Activated CD8-positive, alpha-beta memory T cell treated with anti-CD3 and anti-CD28 coated beads, Interleukin-2, amount 50 U/mL, for 24 hours (primary cell): ENCODE measurements around the gene GRIFIN.

Experiments
- DNase-seq: peaks from one replicate; pipeline ENCODE4 v3.0.0-alpha.2; 2020; ENCODE audit errors: extremely low read depth

Gene GRIFIN

DNA sequence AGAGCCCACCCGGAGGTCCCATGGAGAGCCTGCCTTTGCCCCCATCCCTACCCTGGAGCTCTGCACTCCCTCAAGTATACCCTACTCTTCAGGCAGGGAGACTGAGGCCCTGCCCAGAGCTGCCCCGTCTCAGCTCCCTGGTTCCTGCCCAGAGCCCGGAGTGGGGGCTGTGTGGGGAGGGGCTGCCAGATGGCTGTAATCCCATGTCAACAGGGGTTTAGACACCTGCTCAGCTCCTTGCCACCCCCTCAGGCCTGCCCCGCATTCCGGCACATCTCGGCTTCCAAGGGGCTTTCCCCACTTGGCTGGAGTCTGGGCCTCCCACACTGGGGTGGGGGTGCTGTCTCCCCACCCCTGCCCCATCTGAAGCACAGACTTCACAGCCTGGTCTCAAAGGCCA is 22.5 kb upstream of the GRIFIN start:
- no peak for DNase-seq

GRCh38 chr7:2497500-2498336 is 21.5 kb upstream of the GRIFIN start:
- no peak for DNase-seq

DNA sequence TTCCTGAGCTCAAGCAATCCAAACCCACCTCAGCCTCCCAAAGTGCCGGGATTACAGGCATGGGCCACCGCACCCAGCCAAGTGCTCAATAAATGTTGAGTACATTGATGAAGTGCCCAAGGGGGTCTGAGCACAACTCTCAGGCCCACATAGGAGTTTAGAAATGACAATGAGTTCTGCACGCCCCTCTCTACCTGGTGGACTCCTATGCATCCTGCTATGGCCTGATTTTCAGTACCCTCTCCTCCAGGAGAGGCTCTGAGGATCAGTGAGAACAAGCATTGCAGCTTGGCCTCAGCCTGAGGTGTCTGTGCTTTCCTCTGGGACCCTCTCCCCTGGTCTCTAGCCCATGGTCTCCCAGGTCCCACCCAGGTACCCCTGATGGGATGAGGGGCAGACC is 20.9 kb upstream of the GRIFIN start:
- no peak for DNase-seq

- DNase-seq: no peak
Observed at GRCh38 chr7:2496375-2496774, 20.2 kb upstream of the GRIFIN start.

- DNase-seq: no peak
Observed at GRCh38 chr7:2495418-2496299, 19.5 kb upstream of the GRIFIN start.

DNA sequence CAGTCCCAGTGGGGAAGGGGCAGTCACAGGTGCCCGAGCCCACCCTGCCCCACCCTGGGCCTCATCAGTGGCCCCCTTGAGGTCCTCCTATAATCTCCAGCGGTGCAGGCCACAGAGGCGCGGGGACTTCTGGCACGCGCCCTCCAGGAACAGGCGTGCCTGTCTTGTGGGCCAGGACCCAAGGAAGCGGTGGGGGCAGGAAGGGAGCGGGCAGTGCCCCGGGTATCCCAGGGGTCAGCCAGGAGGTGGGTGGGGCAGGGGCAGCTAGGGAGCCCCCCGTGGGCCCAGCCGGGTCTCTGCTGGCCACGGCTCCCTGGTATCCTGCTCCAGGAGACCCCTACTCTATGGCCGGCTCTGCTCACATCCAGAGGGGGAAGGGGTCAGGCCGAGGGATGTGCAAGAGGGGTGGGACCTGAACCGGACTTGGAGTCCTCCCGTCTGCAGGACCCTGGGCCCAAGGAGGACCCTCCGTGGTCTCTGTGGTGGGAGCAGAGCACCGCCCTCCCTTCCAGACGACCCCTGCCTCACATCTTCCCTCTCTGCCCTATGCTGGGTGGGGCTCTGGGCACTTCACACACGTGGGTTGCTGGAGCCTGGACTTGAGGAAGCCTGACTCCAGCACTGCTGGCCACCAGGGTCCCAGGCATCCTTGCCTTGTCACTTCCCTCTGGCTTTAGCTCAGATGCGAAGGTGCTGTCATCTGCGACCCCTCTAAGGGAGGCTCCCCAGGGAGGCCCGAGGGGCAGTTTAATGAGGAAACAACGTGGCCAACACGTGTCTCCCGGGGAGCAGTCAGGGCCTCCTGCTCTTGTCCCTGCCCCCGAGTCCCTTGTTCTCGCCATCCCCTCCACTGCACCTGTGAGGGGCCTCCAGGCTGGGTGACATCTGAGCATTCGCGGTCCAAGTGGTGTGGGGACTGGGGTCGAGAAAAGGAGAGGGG is 18.3 kb upstream of the GRIFIN start:
- no peak for DNase-seq

DNA sequence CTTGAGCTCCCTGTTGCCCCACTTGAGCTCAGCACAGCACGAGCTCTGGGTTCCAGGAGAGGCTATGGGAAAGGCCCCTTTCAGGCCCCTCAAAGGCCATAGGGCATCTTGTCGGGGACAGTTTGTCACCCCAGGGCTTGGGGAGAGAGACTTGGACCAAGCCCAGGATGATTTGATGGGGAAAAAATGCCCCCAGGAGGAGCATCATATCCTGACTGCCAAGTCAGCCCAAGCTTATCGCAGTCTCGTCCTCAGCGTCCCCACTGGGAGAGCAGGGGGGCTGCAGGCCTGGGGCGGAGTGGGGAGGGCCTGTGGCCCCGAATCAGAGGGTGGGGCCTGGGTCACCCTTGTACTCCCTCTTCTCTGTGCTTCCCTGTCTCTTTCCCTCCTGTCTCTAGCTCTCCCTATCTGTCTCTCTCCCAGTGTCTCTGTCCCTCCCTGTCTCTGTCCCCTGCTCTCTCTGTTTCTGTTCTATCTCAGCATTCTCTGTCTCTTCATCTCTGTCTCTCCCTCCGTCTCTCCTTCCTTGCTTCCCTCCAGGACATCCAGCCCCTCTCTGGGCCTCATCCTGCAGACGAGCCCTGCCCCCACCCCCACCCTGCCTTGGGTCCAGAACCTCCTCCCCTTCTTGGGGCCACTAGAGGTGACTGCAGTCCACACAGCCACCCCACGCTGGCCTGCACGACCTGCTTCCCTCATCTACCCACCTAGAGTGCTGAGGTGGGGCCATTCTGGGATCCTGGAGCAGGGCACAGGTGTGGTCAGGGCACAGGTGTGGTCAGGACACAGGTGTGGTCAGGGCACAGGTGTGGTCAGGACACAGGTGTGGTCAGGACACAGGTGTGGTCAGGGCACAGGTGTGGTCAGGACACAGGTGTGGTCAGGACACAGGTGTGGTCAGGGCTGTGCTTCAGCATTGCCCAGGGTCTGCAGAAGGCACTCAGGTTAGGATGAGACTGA is 17.3 kb upstream of the GRIFIN start:
- no peak for DNase-seq

DNA sequence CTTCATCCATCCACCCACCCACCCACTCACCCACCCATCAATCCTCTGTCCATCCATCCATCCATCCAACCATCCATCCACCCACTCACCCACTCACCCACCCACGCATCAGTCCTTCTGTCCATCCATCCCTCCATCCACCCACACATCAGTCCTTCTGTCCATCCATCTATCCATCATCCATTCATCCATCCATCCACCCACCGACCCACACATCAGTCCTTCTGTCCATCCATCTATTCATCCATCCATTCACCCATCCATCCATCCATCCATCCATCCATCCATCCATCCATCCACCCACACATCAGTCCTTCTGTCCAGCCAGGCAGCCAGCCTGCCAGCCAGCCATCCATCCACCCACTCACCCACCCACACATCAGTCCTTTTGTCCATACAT is 15.8 kb upstream of the GRIFIN start:
- DNase-seq: no peak

DNA sequence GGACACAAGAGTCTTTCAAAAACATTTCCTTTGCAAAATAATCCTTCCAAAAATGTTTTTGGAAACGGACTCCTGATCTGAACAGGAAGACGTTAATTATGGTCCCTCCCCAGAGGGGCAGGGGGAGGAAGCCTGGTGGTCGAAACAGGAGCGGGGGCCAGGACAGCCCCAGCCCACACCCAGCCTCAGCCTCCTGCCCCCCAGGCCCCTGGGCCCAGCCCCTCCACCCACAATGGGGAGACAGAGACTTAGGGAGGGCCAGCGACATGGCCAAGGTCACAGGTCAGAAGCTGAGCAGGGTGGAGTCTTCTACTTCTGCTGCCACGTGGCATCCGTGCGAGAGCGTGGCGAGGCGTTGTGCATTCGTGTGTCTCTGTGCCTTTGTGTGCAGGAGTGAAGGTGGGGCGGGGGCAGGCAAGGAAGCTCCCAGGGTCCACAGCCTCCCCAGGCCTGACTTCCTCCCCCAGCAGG is 14.0 kb upstream of the GRIFIN start:
- no peak for DNase-seq

GRCh38 chr7:2488681-2489080 is 12.5 kb upstream of the GRIFIN start:
- DNase-seq: no peak

- no peak for DNase-seq
Observed at GRCh38 chr7:2488272-2488645, 12.1 kb upstream of the GRIFIN start.

GRCh38 chr7:2487586-2488271 is 11.5 kb upstream of the GRIFIN start:
- DNase-seq: no peak

DNA sequence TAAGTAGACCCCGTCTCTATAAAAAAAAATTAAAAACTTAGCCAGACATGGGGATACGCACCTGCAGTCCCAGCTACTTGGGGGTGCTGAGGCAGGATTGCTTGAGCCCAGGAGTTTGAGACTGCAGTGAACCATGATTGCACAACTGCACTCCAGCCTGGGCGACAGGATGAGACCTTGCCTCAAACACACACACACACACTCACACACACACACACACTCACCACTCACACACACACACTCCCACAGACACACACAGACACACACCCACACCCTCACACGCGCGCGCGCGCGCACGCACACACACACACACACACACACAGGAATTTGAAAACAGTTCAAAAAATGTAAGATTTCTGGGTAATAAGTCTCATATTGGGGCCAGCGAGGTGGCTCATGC is 8.7 kb upstream of the GRIFIN start:
- DNase-seq: no peak

- DNase-seq: no peak
Observed at GRCh38 chr7:2483494-2483893, 7.3 kb upstream of the GRIFIN start.

- no peak for DNase-seq
Observed at GRCh38 chr7:2482725-2483451, 6.7 kb upstream of the GRIFIN start.

DNA sequence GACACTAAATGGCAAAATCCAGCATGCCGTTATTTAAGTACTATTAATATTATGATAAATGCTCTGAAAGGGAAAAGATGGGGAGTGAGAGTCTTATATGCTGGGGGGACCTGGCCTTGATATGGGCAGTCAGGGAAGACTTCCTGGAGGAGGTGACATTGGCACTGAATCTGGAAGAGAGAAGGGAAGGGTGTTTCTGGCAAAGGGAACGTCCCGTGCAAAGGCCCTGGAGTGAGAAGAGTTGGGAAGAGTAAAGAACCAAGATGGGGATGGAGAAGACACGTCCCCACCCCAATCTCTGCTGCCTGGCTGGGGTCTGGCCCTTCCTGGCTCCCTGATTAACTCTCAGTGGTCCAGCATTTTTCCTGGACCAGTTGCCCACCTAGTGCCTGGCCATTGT is 5.0 kb upstream of the GRIFIN start:
- no peak for DNase-seq

- no peak for DNase-seq
Observed at GRCh38 chr7:2480070-2480408, 3.8 kb upstream of the GRIFIN start.

DNA sequence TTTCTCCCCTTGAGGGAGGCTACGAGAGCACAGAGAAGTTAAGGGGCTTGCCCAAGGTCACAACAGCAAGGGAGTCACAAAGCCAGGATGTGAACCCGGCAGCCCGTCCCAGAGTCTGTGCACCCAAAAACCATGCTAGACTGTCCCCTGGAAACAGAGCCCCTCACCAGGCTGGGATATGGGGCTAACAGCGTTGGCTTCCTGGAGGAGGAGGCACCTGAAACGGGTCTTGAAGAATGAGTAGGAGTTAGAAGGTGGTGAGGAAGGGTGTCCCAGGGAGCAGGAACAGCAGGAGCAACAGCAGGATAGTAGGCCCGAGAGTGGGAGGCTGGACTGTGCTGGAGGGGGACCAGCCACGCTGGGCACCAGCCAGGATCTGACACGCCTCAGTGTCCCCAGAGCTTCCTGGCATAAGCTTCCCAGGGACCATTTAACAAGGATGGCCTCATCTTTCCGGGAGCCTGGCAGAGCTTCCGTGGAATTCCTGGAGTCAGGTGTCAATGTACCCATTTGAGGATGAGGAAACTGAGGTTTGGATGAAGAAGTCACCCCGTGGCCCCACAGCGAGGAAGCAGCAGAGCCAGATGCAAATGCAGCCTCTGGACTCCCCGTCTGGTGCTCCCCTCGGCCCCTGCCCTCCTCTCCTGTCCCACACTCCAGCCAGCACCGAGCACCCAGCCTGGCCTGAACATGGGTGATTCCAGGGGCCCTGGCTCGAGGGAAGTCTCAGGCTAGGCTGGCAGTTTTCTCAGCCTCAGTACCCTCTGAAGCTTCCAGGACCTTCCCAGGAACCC is 3.3 kb upstream of the GRIFIN start:
- DNase-seq: no peak

DNA sequence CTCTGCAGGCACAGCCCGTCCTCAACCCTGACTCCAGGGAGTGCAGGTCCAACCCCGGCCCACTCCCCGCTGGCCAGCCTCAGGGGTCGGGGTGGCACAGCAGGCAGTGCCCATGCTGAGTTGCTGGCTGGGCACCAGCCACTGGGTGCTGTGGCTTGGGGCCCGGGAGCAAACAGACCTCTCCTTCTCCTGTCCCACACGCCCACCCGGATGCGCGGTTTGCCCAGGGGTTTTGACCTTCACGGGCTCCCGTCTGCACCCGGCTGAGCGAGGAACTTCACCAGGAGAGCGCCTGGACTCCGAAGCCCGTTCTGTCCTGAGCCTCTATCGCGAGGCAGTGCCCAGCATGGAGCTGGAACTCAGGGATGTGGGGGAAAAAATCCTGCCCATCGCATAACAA is 2.6 kb upstream of the GRIFIN start:
- DNase-seq: no peak
